ENCODE results near the gene GGA1.
"Not testable (repeated sequence)": the region's sequence is repeated elsewhere in the genome, so short reads cannot be mapped to it uniquely, and the experiment has no call there.

Gene GGA1

GRCh38 chr22:37609240-37610152, 862 bp downstream of the GGA1 start:
- DNase-seq (ENCODE audit: low read depth): no peak

- DNase-seq (ENCODE audit: low read depth): not testable (repeated sequence)
Observed at GRCh38 chr22:37610153-37610475, 1.5 kb downstream of the GGA1 start.

GRCh38 chr22:37610480-37611129, 2.0 kb downstream of the GGA1 start:
- DNase-seq (ENCODE audit: low read depth): no peak

GRCh38 chr22:37611207-37611606, 2.6 kb downstream of the GGA1 start:
- no peak for DNase-seq (ENCODE audit: low read depth)

- no peak for DNase-seq (ENCODE audit: low read depth)
Observed at GRCh38 chr22:37616201-37617083, 7.8 kb downstream of the GGA1 start.

- DNase-seq (ENCODE audit: low read depth): no peak
Observed at GRCh38 chr22:37617431-37617830, 8.8 kb downstream of the GGA1 start.

- DNase-seq (ENCODE audit: low read depth): no peak
Observed at GRCh38 chr22:37618072-37618656, 9.5 kb downstream of the GGA1 start.

- no peak for DNase-seq (ENCODE audit: low read depth)
Observed at GRCh38 chr22:37618674-37619073, 10.0 kb downstream of the GGA1 start.

- no peak for DNase-seq (ENCODE audit: low read depth)
Observed at GRCh38 chr22:37619991-37620390, 11.4 kb downstream of the GGA1 start.

- no peak for DNase-seq (ENCODE audit: low read depth)
Observed at GRCh38 chr22:37621352-37621860, 12.8 kb downstream of the GGA1 start.

- no peak for DNase-seq (ENCODE audit: low read depth)
Observed at GRCh38 chr22:37623075-37624016, 14.7 kb downstream of the GGA1 start.

- DNase-seq (ENCODE audit: low read depth): no peak
Observed at GRCh38 chr22:37624017-37624365, 15.4 kb downstream of the GGA1 start.

GRCh38 chr22:37624876-37625275, 16.2 kb downstream of the GGA1 start:
- DNase-seq (ENCODE audit: low read depth): no peak

GRCh38 chr22:37625737-37626136, 17.1 kb downstream of the GGA1 start:
- DNase-seq (ENCODE audit: low read depth): no peak

GRCh38 chr22:37626144-37626543, 17.5 kb downstream of the GGA1 start:
- no peak for DNase-seq (ENCODE audit: low read depth)

- DNase-seq (ENCODE audit: low read depth): no peak
Observed at GRCh38 chr22:37626556-37627075, 18.0 kb downstream of the GGA1 start.

- DNase-seq (ENCODE audit: low read depth): no peak
Observed at GRCh38 chr22:37627121-37627520, 18.5 kb downstream of the GGA1 start.

GRCh38 chr22:37627545-37627944, 18.9 kb downstream of the GGA1 start:
- no peak for DNase-seq (ENCODE audit: low read depth)

- no peak for DNase-seq (ENCODE audit: low read depth)
Observed at GRCh38 chr22:37628830-37629229, 20.2 kb downstream of the GGA1 start.

GRCh38 chr22:37629928-37630327, 21.3 kb downstream of the GGA1 start:
- DNase-seq (ENCODE audit: low read depth): no peak

All from HS-5 (cell line).